Breast epithelium (tissue), 3 donors: Measurements from ENCODE around the gene STRBP.

ENCODE experiments used
- POLR2A ChIP-seq: fragments of 450-650 bp; IDR thresholded peaks from one replicate; pipeline ENCODE4 v1.6.1; 2016; ENCODE audit warnings: antibody characterized with exemption, mild to moderate bottlenecking, moderate library complexity
- TF ChIP-seq, protein P1 (sequence below), 3 donors: fragments of 450-650 bp; IDR thresholded peaks; one replicate each; pipeline ENCODE4 v1.5.1; 2016 to 2017; ENCODE audit warnings: antibody characterized with exemption in 3 of 3, mild to moderate bottlenecking in 3 of 3, moderate library complexity in 3 of 3

DNA sequence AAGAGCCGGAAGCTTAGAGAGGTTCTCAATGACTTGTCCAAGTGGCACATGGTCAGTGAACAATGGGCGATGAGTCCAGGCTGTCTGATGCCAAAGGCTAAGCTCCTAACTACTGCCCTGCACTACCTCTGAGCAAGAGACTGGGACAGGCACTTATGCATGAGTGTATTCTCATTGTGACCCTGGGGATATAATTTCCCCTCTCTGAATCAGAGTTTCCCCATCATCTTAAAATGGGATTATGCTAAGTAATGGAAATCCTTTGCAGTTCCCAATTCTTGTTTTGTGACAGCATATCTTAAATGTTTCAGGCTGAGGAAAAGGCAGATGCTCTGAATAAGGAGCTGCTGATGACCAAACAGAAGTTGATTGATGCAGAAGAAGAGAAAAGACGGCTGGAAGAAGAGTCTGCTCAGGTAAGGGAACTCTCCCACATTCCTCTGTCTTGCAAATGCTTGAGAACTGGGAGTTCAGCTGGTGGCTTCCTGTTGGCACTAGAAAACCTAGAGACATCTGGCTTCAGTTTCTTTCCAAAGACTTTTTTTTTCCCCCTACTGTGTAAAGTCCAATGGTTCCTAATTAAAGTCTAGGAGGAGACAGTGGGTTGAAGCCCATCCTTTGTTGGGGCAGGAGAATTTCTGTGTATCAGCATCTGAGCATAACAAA, 170.8 kb downstream of the STRBP start:
- TF ChIP-seq, protein P1, sequence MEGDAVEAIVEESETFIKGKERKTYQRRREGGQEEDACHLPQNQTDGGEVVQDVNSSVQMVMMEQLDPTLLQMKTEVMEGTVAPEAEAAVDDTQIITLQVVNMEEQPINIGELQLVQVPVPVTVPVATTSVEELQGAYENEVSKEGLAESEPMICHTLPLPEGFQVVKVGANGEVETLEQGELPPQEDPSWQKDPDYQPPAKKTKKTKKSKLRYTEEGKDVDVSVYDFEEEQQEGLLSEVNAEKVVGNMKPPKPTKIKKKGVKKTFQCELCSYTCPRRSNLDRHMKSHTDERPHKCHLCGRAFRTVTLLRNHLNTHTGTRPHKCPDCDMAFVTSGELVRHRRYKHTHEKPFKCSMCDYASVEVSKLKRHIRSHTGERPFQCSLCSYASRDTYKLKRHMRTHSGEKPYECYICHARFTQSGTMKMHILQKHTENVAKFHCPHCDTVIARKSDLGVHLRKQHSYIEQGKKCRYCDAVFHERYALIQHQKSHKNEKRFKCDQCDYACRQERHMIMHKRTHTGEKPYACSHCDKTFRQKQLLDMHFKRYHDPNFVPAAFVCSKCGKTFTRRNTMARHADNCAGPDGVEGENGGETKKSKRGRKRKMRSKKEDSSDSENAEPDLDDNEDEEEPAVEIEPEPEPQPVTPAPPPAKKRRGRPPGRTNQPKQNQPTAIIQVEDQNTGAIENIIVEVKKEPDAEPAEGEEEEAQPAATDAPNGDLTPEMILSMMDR (IDR thresholded peaks at IDR 0.05): no peak
- no peak for TF ChIP-seq POLR2A
